GM23338 (cell line): ENCODE results near the gene SERPINH1. TPM values are rescaled to one million over a fixed set of nuclear protein-coding genes. Genes with fewer than 3 reads are reported as not detected.

Experiments used
- ATAC-seq: fragments of 200-7000 bp; cut with Tn5 transposase; 3 replicates; pipeline ENCODE4 v1.9.1; 2020
- DNase-seq: peaks from one replicate; pipeline ENCODE4 v3.0.0-alpha.2; 2015; ENCODE audit warnings: low spot score
- H2AFZ ChIP-seq: fragments of 200-600 bp; sonication (generic); 2 replicates; pipeline ENCODE4 v1.8.0; 2016; ENCODE audit warnings: antibody characterized with exemption, mild to moderate bottlenecking, moderate library complexity
- H3F3A ChIP-seq: fragments of 200-600 bp; sonication (generic); replicated peaks from 2 replicates; pipeline ENCODE4 v1.8.0; 2017; ENCODE audit warnings: antibody characterized with exemption, mixed run types, low read depth
- H3K27ac ChIP-seq: fragments of 200-600 bp; sonication (generic); 2 replicates; pipeline ENCODE4 v1.6.1; 2016; ENCODE audit warnings: low read depth
- H3K27me3 ChIP-seq: fragments of 200-600 bp; sonication (generic); 2 replicates; pipeline ENCODE4 v1.8.0; 2016; ENCODE audit warnings: mild to moderate bottlenecking, mixed run types, moderate library complexity; ENCODE audit not compliant: insufficient read depth
- H3K36me3 ChIP-seq: fragments of 200-600 bp; sonication (generic); 2 replicates; pipeline ENCODE4 v1.8.0; 2016; ENCODE audit warnings: mild to moderate bottlenecking; ENCODE audit not compliant: insufficient read depth
- H3K4me1 ChIP-seq: fragments of 200-600 bp; sonication (generic); 2 replicates; pipeline ENCODE4 v1.8.0; 2016; ENCODE audit warnings: mild to moderate bottlenecking, moderate library complexity; ENCODE audit not compliant: insufficient read depth
- H3K4me2 ChIP-seq: fragments of 200-600 bp; sonication (generic); 2 replicates; pipeline ENCODE4 v1.7.1; 2017; ENCODE audit warnings: mixed run types
- H3K4me3 ChIP-seq: fragments of 200-600 bp; sonication (generic); 2 replicates; pipeline ENCODE4 v1.6.1; 2016; ENCODE audit warnings: mixed run types
- H3K79me2 ChIP-seq: fragments of 200-600 bp; sonication (generic); replicated peaks from 2 replicates; pipeline ENCODE4 v1.8.0; 2017; ENCODE audit warnings: mild to moderate bottlenecking; ENCODE audit not compliant: insufficient read depth
- H3K9me2 ChIP-seq: fragments of 200-600 bp; sonication (generic); 2 replicates; pipeline ENCODE4 v1.8.0; 2017; ENCODE audit not compliant: insufficient read depth
- H4K20me1 ChIP-seq: fragments of 200-600 bp; sonication (generic); replicated peaks from 2 replicates; pipeline ENCODE4 v1.8.0; 2017; ENCODE audit warnings: mild to moderate bottlenecking; ENCODE audit not compliant: insufficient read depth
- H3K27ac Mint-ChIP-seq: 2 replicates; pipeline ENCODE4 v1.8.0; 2020; ENCODE audit warnings: inconsistent platforms, mild to moderate bottlenecking, moderate library complexity, mixed read lengths
- H3K27me3 Mint-ChIP-seq: 3 replicates; pipeline ENCODE4 v1.8.0; 2022; ENCODE audit warnings: low read depth, mild to moderate bottlenecking, moderate library complexity, mixed read lengths, inconsistent platforms; ENCODE audit not compliant: insufficient read depth, poor library complexity
- H3K36me3 Mint-ChIP-seq: 3 replicates; pipeline ENCODE4 v1.8.0; 2021; ENCODE audit warnings: low read depth, mild to moderate bottlenecking, inconsistent platforms, moderate library complexity, mixed read lengths
- H3K4me1 Mint-ChIP-seq: 3 replicates; pipeline ENCODE4 v1.8.0; 2020; ENCODE audit warnings: mild to moderate bottlenecking, inconsistent platforms, mixed read lengths
- H3K4me3 Mint-ChIP-seq: 3 replicates; pipeline ENCODE4 v1.8.0; 2021; ENCODE audit warnings: moderate library complexity, mild to moderate bottlenecking, inconsistent platforms, mixed read lengths
- H3K9me3 Mint-ChIP-seq: 3 replicates; pipeline ENCODE4 v1.8.0; 2020; ENCODE audit warnings: moderate library complexity, mild to moderate bottlenecking, inconsistent platforms, mixed read lengths
- NANOG ChIP-seq: IDR thresholded peaks from 2 replicates; pipeline ENCODE4 v1.6.1; 2016; ENCODE audit warnings: antibody characterized with exemption, borderline replicate concordance
- STAT1 ChIP-seq: IDR thresholded peaks from one replicate; pipeline ENCODE4 v1.6.1; 2016; ENCODE audit warnings: antibody characterized with exemption; ENCODE audit not compliant: unreplicated experiment
- polyA plus RNA-seq: library from polyadenylated mRNA; unstranded; fragments of >200 nt; fragmentation: Nextera tagmentation; extraction: Ambion mirVana; gene quantifications from 2 replicates; pipeline ENCODE4 v1.2.1, GENCODE V29; 2016
- total RNA-seq: library from RNA; depleted of rRNA; stranded (reverse); fragments of >200 nt; shearing (Covaris generic); gene quantifications from 2 replicates; pipeline ENCODE4 v1.2.3, GENCODE V29; 2014; rRNA removed

SERPINH1 gene
- total and polyA plus RNA-seq, 2 experiments from 2014 or later = 238 to 1,217 TPM

DNA sequence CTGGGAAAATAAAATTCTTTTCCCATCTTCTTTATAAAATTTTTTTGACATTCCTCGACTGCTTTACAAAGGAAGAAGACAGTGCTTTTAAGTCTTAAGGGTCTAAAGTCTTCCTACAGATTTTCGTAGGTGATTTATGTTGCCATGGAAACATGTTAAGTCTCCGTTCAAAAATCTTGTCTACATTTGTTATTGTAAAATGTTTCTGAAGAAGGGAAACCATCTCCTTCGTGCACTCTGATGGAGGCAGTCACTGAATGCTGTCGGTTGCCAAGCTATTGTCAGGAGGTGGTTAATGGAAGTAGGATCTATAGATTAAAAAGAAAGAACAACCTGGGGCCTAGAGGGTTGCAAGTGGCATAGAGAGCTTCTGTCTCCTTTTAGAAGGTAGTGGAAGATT lies 54.2 kb downstream of the SERPINH1 start:
- Histone ChIP-seq H3K36me3 (no peaks in the 10 kb centered on the region), H3K4me1 (no peaks in the 10 kb centered on the region; the same call in 1 of the 2 replicates), H2AFZ (no peak overlapping the region), H3K9me2 (peaks cover 4% of the 10 kb centered on the region; the same call in 1 of the 2 replicates), H3F3A (no peaks in the 10 kb centered on the region), H3K79me2 (no peaks in the 10 kb centered on the region), H3K27me3 (no peaks in the 10 kb centered on the region), H3K4me3 (no peak overlapping the region), H3K4me2 (no peak overlapping the region), H3K27ac (no peak overlapping the region), H4K20me1 (no peaks in the 10 kb centered on the region)
- peaks cover 10% of the 10 kb centered on the region for H3K4me1 Mint-ChIP-seq
- H3K27me3 Mint-ChIP-seq = peaks cover 8% of the 10 kb centered on the region
- no peak for TF ChIP-seq STAT1
- no peak for TF ChIP-seq NANOG
- no peak overlapping the region for H3K4me3 Mint-ChIP-seq
- no peaks in the 10 kb centered on the region for H3K36me3 Mint-ChIP-seq
- no peak for ATAC-seq
- no peaks in the 10 kb centered on the region; the same call in 1 of the 3 replicates for H3K9me3 Mint-ChIP-seq
- DNase-seq = no peak
- H3K27ac Mint-ChIP-seq = no peak overlapping the region

Other genes with a start within 250 kb of the SERPINH1 start
- gene ARRB1, start 210.6 kb upstream of the SERPINH1 start, total RNA-seq = 11.1 and 17.0 TPM in 2 replicates
- 5.8 and 6.3 TPM in 2 replicates for gene ARRB1, start 210.6 kb upstream of the SERPINH1 start, polyA plus RNA-seq
- gene RPS3, start 162.7 kb upstream of the SERPINH1 start, total RNA-seq = 1,200 and 1,745 TPM in 2 replicates
- gene RPS3, start 162.7 kb upstream of the SERPINH1 start, polyA plus RNA-seq = 2,793 and 2,848 TPM in 2 replicates
- gene KLHL35, start 129.1 kb upstream of the SERPINH1 start, total RNA-seq = 0.28 and 1.1 TPM in 2 replicates
- 0.10 TPM in 1 of 2 replicates, not detected in the other for gene KLHL35, start 129.1 kb upstream of the SERPINH1 start, polyA plus RNA-seq
- gene GDPD5, start 36.3 kb upstream of the SERPINH1 start, total RNA-seq = 3.3 and 4.9 TPM in 2 replicates
- gene GDPD5, start 36.3 kb upstream of the SERPINH1 start, polyA plus RNA-seq = 1.6 and 1.7 TPM in 2 replicates
- 0.50 and 1.2 TPM in 2 replicates for gene MAP6, start 106.8 kb downstream of the SERPINH1 start, total RNA-seq
- 0.16 and 0.31 TPM in 2 replicates for gene MAP6, start 106.8 kb downstream of the SERPINH1 start, polyA plus RNA-seq
- not detected in 2 replicates for gene MOGAT2, start 155.6 kb downstream of the SERPINH1 start, total RNA-seq
- not detected in 2 replicates for gene MOGAT2, start 155.6 kb downstream of the SERPINH1 start, polyA plus RNA-seq
- gene DGAT2, start 206.5 kb downstream of the SERPINH1 start, total RNA-seq = 1.6 and 2.6 TPM in 2 replicates
- gene DGAT2, start 206.5 kb downstream of the SERPINH1 start, polyA plus RNA-seq = 1.9 TPM in 2 replicates